OCI-LY1 (cell line): ENCODE measurements around the gene IGFBP5.

Source experiments
- CTCF ChIP-seq: fragments of 200-600 bp; sonication (generic), shearing (Covaris generic); IDR thresholded peaks from 2 replicates; pipeline ENCODE4 v1.5.1; 2017; ENCODE audit warnings: mild to moderate bottlenecking, antibody characterized with exemption, low read length, moderate library complexity, mixed read lengths
- EZH2 ChIP-seq: fragments of 200-600 bp; sonication (generic), shearing (Covaris generic); IDR thresholded peaks from 2 replicates; pipeline ENCODE4 v1.8.0; 2017; ENCODE audit warnings: borderline replicate concordance, mixed run types, mild to moderate bottlenecking, antibody characterized with exemption, low read length, moderate library complexity, mixed read lengths

GRCh38 chr2:216683846-216684245, 11.5 kb downstream of the IGFBP5 start:
- TF ChIP-seq CTCF: no peak
- TF ChIP-seq EZH2: no peak
